Measurements from ENCODE around the gene CEP162. TPM values are rescaled to one million over a fixed set of nuclear protein-coding genes. Genes with fewer than 3 reads are reported as not detected.
A peak's percentile ranks its signal among the peaks of the same experiment; 100 is the strongest.
"Not testable (repeated sequence)": the region's sequence is repeated elsewhere in the genome, so short reads cannot be mapped to it uniquely, and the experiment has no call there.

Gene CEP162
- total RNA-seq, 1 experiment from 2014 or later: 12.1 TPM

- H3K9me3 ChIP-seq (ENCODE audit: low read depth, low read length, poor library complexity, severe bottlenecking): no peaks in the 10 kb centered on the region
- H3K4me3 ChIP-seq (ENCODE audit: low read depth, low read length, poor library complexity, severe bottlenecking): no peak overlapping the region
- no peak overlapping the region for H3K27ac ChIP-seq (ENCODE audit: low read depth, low read length, poor library complexity, severe bottlenecking)
- H3K36me3 ChIP-seq (ENCODE audit: insufficient read depth, low read length, poor library complexity, severe bottlenecking): peaks cover 7% of the 10 kb centered on the region
- H3K27me3 ChIP-seq (replicated peaks; ENCODE audit: insufficient read depth, low read depth, low read length, poor library complexity): no peaks in the 10 kb centered on the region
- CTCF ChIA-PET: no interaction called here
- DNase-seq (ENCODE audit: low spot score): peak; percentile 5
- intact Hi-C loops (cut with micrococcal nuclease; ENCODE audit: unreplicated experiment): no loop called here
- TF ChIP-seq CTCF (conservative IDR thresholded peaks at IDR 0.05; ENCODE audit: low read depth, low read length): no peak
- TF ChIP-seq EZH2 (IDR thresholded peaks at IDR 0.05; ENCODE audit: borderline replicate concordance, low read depth, low read length, poor library complexity, severe bottlenecking): no peak
- H3K4me1 ChIP-seq (ENCODE audit: insufficient read depth, low read length, poor library complexity, severe bottlenecking): no peaks in the 10 kb centered on the region
- POLR2A ChIA-PET (ENCODE audit: low non-redundant PET): no interaction called here
- BruUV-seq (replicated peaks): no TSS peak
Measured at GRCh38 chr6:84193114-84193708, 34.2 kb downstream of the CEP162 start.

GRCh38 chr6:84191802-84192201, 35.6 kb downstream of the CEP162 start:
- CTCF ChIA-PET: no interaction called here
- TF ChIP-seq EZH2 (IDR thresholded peaks at IDR 0.05; ENCODE audit: borderline replicate concordance, low read depth, low read length, poor library complexity, severe bottlenecking): no peak
- no peak for TF ChIP-seq CTCF (conservative IDR thresholded peaks at IDR 0.05; ENCODE audit: low read depth, low read length)
- H3K27me3 ChIP-seq (replicated peaks; ENCODE audit: insufficient read depth, low read depth, low read length, poor library complexity): no peaks in the 10 kb centered on the region
- no peak overlapping the region for H3K27ac ChIP-seq (ENCODE audit: low read depth, low read length, poor library complexity, severe bottlenecking)
- H3K4me3 ChIP-seq (ENCODE audit: low read depth, low read length, poor library complexity, severe bottlenecking): no peak overlapping the region
- POLR2A ChIA-PET (ENCODE audit: low non-redundant PET): no interaction called here
- BruUV-seq (replicated peaks): no TSS peak
- H3K9me3 ChIP-seq (ENCODE audit: low read depth, low read length, poor library complexity, severe bottlenecking): no peaks in the 10 kb centered on the region
- H3K4me1 ChIP-seq (ENCODE audit: insufficient read depth, low read length, poor library complexity, severe bottlenecking): no peaks in the 10 kb centered on the region
- peaks cover 7% of the 10 kb centered on the region for H3K36me3 ChIP-seq (ENCODE audit: insufficient read depth, low read length, poor library complexity, severe bottlenecking)
- no peak for DNase-seq (ENCODE audit: low spot score)
- intact Hi-C loops (cut with micrococcal nuclease; ENCODE audit: unreplicated experiment): no loop called here

- H3K9me3 ChIP-seq (ENCODE audit: low read depth, low read length, poor library complexity, severe bottlenecking); POLR2A ChIA-PET (ENCODE audit: low non-redundant PET); H3K4me1 ChIP-seq (ENCODE audit: insufficient read depth, low read length, poor library complexity, severe bottlenecking); H3K27me3 ChIP-seq (replicated peaks; ENCODE audit: insufficient read depth, low read depth, low read length, poor library complexity); H3K27ac ChIP-seq (ENCODE audit: low read depth, low read length, poor library complexity, severe bottlenecking); H3K4me3 ChIP-seq (ENCODE audit: low read depth, low read length, poor library complexity, severe bottlenecking); H3K36me3 ChIP-seq (ENCODE audit: insufficient read depth, low read length, poor library complexity, severe bottlenecking); CTCF ChIA-PET; intact Hi-C loops (cut with micrococcal nuclease; ENCODE audit: unreplicated experiment); BruUV-seq (replicated peaks); DNase-seq (ENCODE audit: low spot score): not testable (repeated sequence)
Measured at GRCh38 chr6:84189356-84189755, 38.1 kb downstream of the CEP162 start.

- no peak for DNase-seq (ENCODE audit: low spot score)
- ChIA-PET CTCF (no interaction called here), POLR2A (ENCODE audit: low non-redundant PET) (interaction anchor here (0.6 kb wide), 1 partner anchor 139 kb away, joined by 6 read pairs; no protein-coding TSS in a partner anchor)
- TF ChIP-seq CTCF (conservative IDR thresholded peaks at IDR 0.05; ENCODE audit: low read depth, low read length) (no peak), EZH2 (IDR thresholded peaks at IDR 0.05; ENCODE audit: borderline replicate concordance, low read depth, low read length, poor library complexity, severe bottlenecking) (no peak)
- Histone ChIP-seq H3K4me1 (ENCODE audit: insufficient read depth, low read length, poor library complexity, severe bottlenecking) (no peaks in the 10 kb centered on the region), H3K27me3 (replicated peaks; ENCODE audit: insufficient read depth, low read depth, low read length, poor library complexity) (no peaks in the 10 kb centered on the region), H3K27ac (ENCODE audit: low read depth, low read length, poor library complexity, severe bottlenecking) (no peak overlapping the region), H3K36me3 (ENCODE audit: insufficient read depth, low read length, poor library complexity, severe bottlenecking) (no peaks in the 10 kb centered on the region), H3K4me3 (ENCODE audit: low read depth, low read length, poor library complexity, severe bottlenecking) (no peak overlapping the region), H3K9me3 (ENCODE audit: low read depth, low read length, poor library complexity, severe bottlenecking) (no peaks in the 10 kb centered on the region)
- intact Hi-C loops (cut with micrococcal nuclease; ENCODE audit: unreplicated experiment): no loop called here
- no TSS peak for BruUV-seq (replicated peaks)
Measured at GRCh38 chr6:84183430-84183829, 44.0 kb downstream of the CEP162 start.

Data from A673 (cell line).